Activated naive CD4-positive, alpha-beta T cell treated with anti-CD3 and anti-CD28 coated beads for 36 hours (primary cell): ENCODE data around the gene MRAP. TPM values are rescaled to one million over a fixed set of nuclear protein-coding genes. Genes with fewer than 3 reads are reported as not detected.

Source experiments
- CTCF ChIA-PET: fragments of 350-600 bp; sonication (Branson Sonifier 250); formaldehyde crosslinking; loops from one replicate; lab custom pipeline; 2021; ENCODE audit warnings: antibody characterized with exemption; lab: Charles Lee
- DNase-seq: peaks from one replicate; pipeline ENCODE4 v3.0.0-alpha.2; 2020
- H3K27ac Mint-ChIP-seq: one replicate; pipeline ENCODE4 v1.8.0; 2021; ENCODE audit warnings: mild to moderate bottlenecking, mixed read lengths
- H3K27me3 Mint-ChIP-seq: one replicate; pipeline ENCODE4 v1.8.0; 2021; ENCODE audit warnings: low read depth, mixed read lengths
- H3K36me3 Mint-ChIP-seq: one replicate; pipeline ENCODE4 v1.8.0; 2021; ENCODE audit warnings: low read depth, mixed read lengths
- H3K4me1 Mint-ChIP-seq: one replicate; pipeline ENCODE4 v1.8.0; 2021; ENCODE audit warnings: low read depth, mixed read lengths
- H3K4me3 Mint-ChIP-seq: one replicate; pipeline ENCODE4 v1.8.0; 2021; ENCODE audit warnings: mild to moderate bottlenecking, moderate library complexity, mixed read lengths
- H3K9me3 Mint-ChIP-seq: one replicate; pipeline ENCODE4 v1.8.0; 2021; ENCODE audit warnings: mixed read lengths
- intact Hi-C: fragments of 100-400 bp; cut with micrococcal nuclease; formaldehyde crosslinking; loops from one replicate; pipeline ENCODE4 v1.15.1; 2023
- total RNA-seq, 2 experiments: library from RNA; stranded (reverse); gene quantifications; one replicate each; pipeline ENCODE4 v1.2.3, GENCODE V29; 2021

Gene MRAP
- total RNA-seq, 2 experiments from 2014 or later = not detected

DNA sequence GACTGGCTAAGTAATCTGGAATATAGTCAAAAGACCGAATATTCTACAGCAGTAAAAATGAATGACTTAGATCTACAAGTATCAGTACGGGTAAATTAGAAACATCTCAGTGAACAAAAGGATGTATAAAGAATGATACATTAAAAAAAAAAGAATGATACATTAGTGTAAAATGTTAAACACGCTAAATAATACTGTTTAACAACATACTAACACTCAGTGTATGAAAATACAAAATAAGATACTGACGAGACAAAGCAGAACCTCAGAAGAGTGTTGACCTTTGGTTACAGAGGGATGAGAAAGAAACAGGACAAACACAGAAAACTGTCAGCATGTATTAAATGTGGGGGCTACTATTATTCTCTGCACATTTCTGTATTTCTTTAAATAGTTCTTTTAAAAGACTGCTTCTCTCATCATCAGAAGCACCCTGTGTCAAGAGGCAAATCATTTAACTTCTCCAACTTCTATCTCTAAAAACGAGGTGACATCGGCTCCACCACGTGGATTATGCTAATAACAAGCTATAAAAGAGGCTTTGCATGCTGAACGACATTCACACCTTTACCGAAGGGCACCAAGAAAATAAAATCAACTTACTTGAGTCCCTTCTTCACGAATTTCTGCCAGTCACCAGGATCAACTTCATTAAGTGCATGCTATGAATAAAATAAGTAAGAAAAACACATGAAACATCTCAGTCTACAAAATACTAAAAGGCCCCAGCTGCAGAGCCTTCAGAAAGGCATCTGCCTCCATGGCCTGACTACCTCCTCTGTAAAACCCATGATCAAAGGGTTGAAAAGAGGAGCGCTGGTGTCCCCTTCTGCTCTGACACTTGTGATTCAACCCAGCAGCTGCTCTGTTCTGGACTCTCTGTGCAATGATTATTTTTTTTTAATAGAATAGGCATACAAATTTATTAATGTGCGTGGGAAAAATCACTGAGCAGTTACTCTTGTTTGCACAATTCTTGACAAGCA lies 42.5 kb downstream of the MRAP start:
- intact Hi-C loops = no loop called here

GRCh38 chr21:32346951-32347350 lies 48.3 kb downstream of the MRAP start:
- H3K36me3 Mint-ChIP-seq = peaks cover 78% of the 10 kb centered on the region
- H3K27me3 Mint-ChIP-seq = no peaks in the 10 kb centered on the region
- CTCF ChIA-PET = no interaction called here
- intact Hi-C loops = no loop called here
- H3K4me3 Mint-ChIP-seq = no peak overlapping the region
- no peak overlapping the region for H3K27ac Mint-ChIP-seq
- no peak for DNase-seq
- no peaks in the 10 kb centered on the region for H3K4me1 Mint-ChIP-seq
- H3K9me3 Mint-ChIP-seq = peaks cover 14% of the 10 kb centered on the region

More for the DNA sequence above, 42.5 kb downstream of the MRAP start:
- Mint-ChIP-seq H3K9me3 (peaks cover 13% of the 10 kb centered on the region), H3K4me1 (no peaks in the 10 kb centered on the region), H3K36me3 (peaks cover 66% of the 10 kb centered on the region), H3K4me3 (no peak overlapping the region), H3K27ac (no peak overlapping the region), H3K27me3 (no peaks in the 10 kb centered on the region)
- DNase-seq = no peak
- CTCF ChIA-PET = no interaction called here

DNA sequence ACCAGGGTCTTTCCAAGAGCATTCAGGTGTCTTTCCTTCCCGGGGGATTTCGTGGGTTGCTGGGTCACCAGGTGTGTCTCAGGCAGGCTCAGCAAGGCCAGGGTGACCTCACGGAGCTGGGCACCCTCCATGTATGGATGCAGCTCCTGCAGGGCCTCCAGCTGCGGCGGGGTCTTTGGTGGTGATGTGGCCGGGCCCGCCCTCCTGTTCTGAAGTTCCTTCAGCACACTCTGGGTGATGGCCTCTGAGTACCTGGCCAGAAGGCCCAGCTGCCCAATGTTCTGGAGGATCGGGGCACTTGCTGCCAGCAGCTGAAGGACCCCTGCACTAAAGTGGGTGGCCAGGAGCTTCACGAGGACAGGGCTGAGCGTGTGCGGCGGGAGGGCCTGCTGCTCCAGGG lies 48.7 kb downstream of the MRAP start:
- H3K9me3 Mint-ChIP-seq = peaks cover 14% of the 10 kb centered on the region
- no peaks in the 10 kb centered on the region for H3K4me1 Mint-ChIP-seq
- intact Hi-C loops = no loop called here
- DNase-seq = no peak
- no peak overlapping the region for H3K27ac Mint-ChIP-seq
- H3K4me3 Mint-ChIP-seq = no peak overlapping the region
- no peaks in the 10 kb centered on the region for H3K27me3 Mint-ChIP-seq
- CTCF ChIA-PET = no interaction called here
- H3K36me3 Mint-ChIP-seq = peaks cover 80% of the 10 kb centered on the region

DNA sequence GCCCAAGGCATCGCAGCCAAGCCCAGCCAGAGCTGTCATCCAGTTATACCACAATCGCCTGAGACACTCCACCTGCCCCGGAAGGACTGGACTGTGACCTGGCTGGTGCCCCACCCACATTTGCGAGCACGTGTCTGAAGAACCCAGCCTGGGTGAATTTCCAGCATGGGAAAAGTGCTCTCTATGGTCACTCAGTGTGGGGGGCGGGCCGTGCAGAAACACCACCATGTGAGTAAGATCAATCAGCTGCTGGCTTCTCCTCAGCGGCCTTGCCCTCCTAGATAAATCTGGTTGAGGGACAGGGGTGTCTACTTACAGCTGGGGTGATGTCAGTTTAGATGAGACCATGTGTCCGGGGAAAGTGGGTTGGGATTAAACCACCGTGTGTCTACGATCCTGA lies 49.3 kb downstream of the MRAP start:
- no peak overlapping the region for H3K4me3 Mint-ChIP-seq
- CTCF ChIA-PET = interaction anchor here (0.6 kb wide), 1 partner anchor 50 kb away, joined by 3 read pairs; no protein-coding TSS in a partner anchor
- peaks cover 82% of the 10 kb centered on the region for H3K36me3 Mint-ChIP-seq
- DNase-seq = no peak
- intact Hi-C loops = no loop called here
- peaks cover 14% of the 10 kb centered on the region for H3K9me3 Mint-ChIP-seq
- no peak overlapping the region for H3K27ac Mint-ChIP-seq
- no peaks in the 10 kb centered on the region for H3K4me1 Mint-ChIP-seq
- H3K27me3 Mint-ChIP-seq = no peaks in the 10 kb centered on the region

DNA sequence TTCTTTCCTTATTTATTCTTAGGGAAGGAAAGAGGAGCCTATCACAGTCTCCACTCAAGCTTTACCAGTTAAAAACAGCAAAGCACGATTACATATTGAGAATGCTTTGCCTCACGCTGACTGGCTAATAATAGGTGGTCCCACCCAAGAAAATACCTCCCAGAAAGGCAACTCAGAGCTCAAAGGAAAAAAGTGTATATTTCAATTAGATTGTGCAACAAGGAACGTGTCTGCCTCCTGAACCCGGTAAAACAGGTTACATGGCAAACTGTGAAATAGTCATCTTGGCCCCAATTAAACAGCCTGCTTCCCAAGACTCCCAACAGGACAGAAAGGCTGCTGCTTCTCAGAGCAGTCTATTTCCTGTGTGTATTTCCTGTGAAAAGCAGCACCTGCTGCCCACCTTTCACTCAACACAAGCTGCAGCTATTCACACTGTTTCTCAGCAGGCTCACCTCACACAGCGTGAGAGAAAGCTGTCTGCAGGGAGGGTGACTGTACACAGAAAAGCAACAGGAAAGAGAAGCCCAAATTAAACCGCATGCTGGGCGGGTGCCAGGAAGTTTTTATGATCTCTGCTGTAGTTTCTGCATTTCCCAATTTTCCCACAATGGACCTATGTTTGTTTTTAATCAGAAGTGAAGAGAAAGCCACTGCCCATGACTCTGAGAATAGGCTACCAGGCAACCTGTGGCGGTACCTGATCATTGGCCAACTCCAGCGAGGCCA lies 50.1 kb downstream of the MRAP start:
- intact Hi-C loops = no loop called here
- Mint-ChIP-seq H3K27me3 (no peaks in the 10 kb centered on the region), H3K27ac (no peak overlapping the region), H3K4me3 (no peak overlapping the region), H3K36me3 (peaks cover 78% of the 10 kb centered on the region), H3K4me1 (no peaks in the 10 kb centered on the region), H3K9me3 (peaks cover 14% of the 10 kb centered on the region)
- no peak for DNase-seq
- CTCF ChIA-PET = interaction anchor here (0.6 kb wide), 1 partner anchor 49 kb away, joined by 3 read pairs; no protein-coding TSS in a partner anchor

- no peaks in the 10 kb centered on the region for H3K4me1 Mint-ChIP-seq
- no peaks in the 10 kb centered on the region for H3K27me3 Mint-ChIP-seq
- CTCF ChIA-PET = no interaction called here
- H3K9me3 Mint-ChIP-seq = peaks cover 13% of the 10 kb centered on the region
- no peak overlapping the region for H3K27ac Mint-ChIP-seq
- no peak for DNase-seq
- intact Hi-C loops = no loop called here
- peaks cover 73% of the 10 kb centered on the region for H3K36me3 Mint-ChIP-seq
- H3K4me3 Mint-ChIP-seq = no peak overlapping the region
Measured at GRCh38 chr21:32349333-32349944, 50.8 kb downstream of the MRAP start.

- no peak overlapping the region for H3K4me3 Mint-ChIP-seq
Measured at GRCh38 chr21:32350211-32350980, 51.7 kb downstream of the MRAP start.

DNA sequence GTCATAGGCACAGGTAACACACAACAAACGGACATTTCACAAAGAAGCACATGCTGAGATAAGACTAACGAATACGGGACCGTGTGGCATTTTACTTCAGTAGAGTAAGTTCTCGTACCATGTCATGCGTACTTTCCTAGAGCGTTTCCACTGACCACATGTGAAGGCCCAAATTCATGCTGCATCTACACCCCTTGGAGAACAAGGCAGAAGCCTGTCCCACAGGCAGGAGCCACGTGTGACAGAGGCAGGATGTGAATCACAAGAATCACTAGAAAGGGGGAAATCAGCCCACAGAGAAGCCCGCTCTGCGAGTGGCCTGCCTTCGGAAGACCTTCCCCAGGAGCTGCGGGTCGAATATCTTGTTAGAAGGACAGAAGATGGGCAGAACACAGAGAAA lies 52.3 kb downstream of the MRAP start:
- intact Hi-C loops = no loop called here
- Mint-ChIP-seq H3K27me3 (no peaks in the 10 kb centered on the region), H3K9me3 (peaks cover 2% of the 10 kb centered on the region), H3K36me3 (peaks cover 68% of the 10 kb centered on the region), H3K4me1 (no peaks in the 10 kb centered on the region), H3K4me3 (no peak overlapping the region), H3K27ac (no peak overlapping the region)
- no peak for DNase-seq
- CTCF ChIA-PET = no interaction called here

More at GRCh38 chr21:32350211-32350980, 51.7 kb downstream of the MRAP start:
- H3K9me3 Mint-ChIP-seq = peaks cover 5% of the 10 kb centered on the region
- H3K4me1 Mint-ChIP-seq = no peaks in the 10 kb centered on the region
- DNase-seq = no peak
- CTCF ChIA-PET = no interaction called here
- no peaks in the 10 kb centered on the region for H3K27me3 Mint-ChIP-seq
- no peak overlapping the region for H3K27ac Mint-ChIP-seq
- intact Hi-C loops = no loop called here
- peaks cover 71% of the 10 kb centered on the region for H3K36me3 Mint-ChIP-seq

DNA sequence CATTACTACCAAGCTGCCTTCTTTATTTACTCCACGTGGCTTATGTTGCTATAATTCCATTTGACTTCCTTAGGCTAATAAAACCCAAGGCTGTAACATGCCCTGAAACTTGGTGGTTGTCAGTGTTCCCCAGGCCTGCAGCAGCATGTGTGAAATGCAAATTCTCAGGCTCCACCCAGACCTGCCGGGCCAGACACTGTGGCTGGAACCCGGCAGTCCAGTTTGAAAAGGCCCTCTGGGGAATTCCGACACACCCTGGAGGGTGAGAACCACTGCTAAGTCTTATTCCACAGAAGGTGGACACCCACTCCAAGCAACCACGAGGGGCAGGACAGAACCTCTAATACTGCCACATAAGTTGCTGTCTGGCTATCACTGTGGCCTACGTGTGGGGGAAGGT lies 52.8 kb downstream of the MRAP start:
- Mint-ChIP-seq H3K9me3 (no peaks in the 10 kb centered on the region), H3K36me3 (peaks cover 66% of the 10 kb centered on the region), H3K27ac (no peak overlapping the region), H3K4me1 (no peaks in the 10 kb centered on the region), H3K27me3 (no peaks in the 10 kb centered on the region), H3K4me3 (no peak overlapping the region)
- CTCF ChIA-PET = no interaction called here
- intact Hi-C loops = no loop called here
- no peak for DNase-seq

- Mint-ChIP-seq H3K27me3 (no peaks in the 10 kb centered on the region), H3K36me3 (peaks cover 62% of the 10 kb centered on the region), H3K4me3 (no peak overlapping the region), H3K27ac (no peak overlapping the region), H3K4me1 (no peaks in the 10 kb centered on the region), H3K9me3 (no peaks in the 10 kb centered on the region)
- CTCF ChIA-PET = no interaction called here
- intact Hi-C loops = no loop called here
- no peak for DNase-seq
Measured at GRCh38 chr21:32352526-32352925, 53.9 kb downstream of the MRAP start.

DNA sequence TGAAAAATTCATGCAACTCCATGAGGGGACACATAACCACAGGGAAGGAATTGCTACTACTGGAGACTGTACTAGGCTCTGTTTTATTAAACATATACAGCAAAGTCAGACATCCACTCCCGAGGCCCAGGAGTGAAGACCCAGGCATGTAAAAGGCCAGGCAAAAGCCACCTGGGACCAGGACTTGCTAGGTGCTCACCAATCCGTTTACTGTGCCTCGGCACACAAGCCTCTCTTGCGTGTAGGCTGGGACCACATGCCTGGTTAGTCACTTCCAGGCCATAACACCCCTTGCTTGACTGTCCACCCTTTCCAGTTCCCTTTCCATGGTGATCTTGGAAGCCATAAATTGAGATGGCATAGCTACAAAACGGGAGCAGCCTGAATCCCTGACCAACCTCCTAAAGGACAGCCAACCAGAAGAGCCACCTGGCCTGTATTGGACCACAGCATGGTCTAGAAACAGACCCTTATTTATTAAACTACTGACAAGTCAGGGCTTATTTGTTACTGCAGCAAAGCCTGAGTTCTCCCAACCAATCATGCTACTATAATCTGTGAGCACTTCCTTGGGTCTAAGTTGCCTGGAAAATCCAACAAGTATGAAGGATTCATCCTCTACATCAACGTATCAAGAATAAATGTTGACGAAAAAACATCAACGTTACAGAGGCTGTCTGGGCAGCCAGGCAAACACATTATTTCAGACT lies 54.5 kb downstream of the MRAP start:
- H3K27ac Mint-ChIP-seq = no peak overlapping the region
- no peak overlapping the region for H3K4me3 Mint-ChIP-seq
- H3K9me3 Mint-ChIP-seq = no peaks in the 10 kb centered on the region
- H3K36me3 Mint-ChIP-seq = peaks cover 57% of the 10 kb centered on the region
- CTCF ChIA-PET = no interaction called here
- intact Hi-C loops = no loop called here
- H3K4me1 Mint-ChIP-seq = no peaks in the 10 kb centered on the region
- no peaks in the 10 kb centered on the region for H3K27me3 Mint-ChIP-seq
- no peak for DNase-seq
